ENCODE measurements around the gene REEP6.

Gene REEP6

GRCh38 chr19:1450735-1451731, 39.9 kb upstream of the REEP6 start:
- H3K9me3 ChIP-seq (ENCODE audit: control insufficient read depth, low read length), result no peaks in the 10 kb centered on the region
- H3K4me1 ChIP-seq (ENCODE audit: control insufficient read depth, insufficient read depth, low read length), result peaks cover 5% of the 10 kb centered on the region
- DNase-seq (ENCODE audit: low read depth), result no peak
- H3K36me3 ChIP-seq (ENCODE audit: control insufficient read depth, insufficient read depth, low read length, severe bottlenecking), result no peaks in the 10 kb centered on the region
- peaks cover 46% of the 10 kb centered on the region for H3K27me3 ChIP-seq (replicated peaks; ENCODE audit: control insufficient read depth, insufficient read depth, low read length)
- H3K4me3 ChIP-seq (ENCODE audit: low read length), result no peak overlapping the region
- no peak overlapping the region for H3K9ac ChIP-seq (ENCODE audit: low read length)

GRCh38 chr19:1451916-1452801, 38.8 kb upstream of the REEP6 start:
- Histone ChIP-seq H3K27me3 (replicated peaks; ENCODE audit: control insufficient read depth, insufficient read depth, low read length) (peaks cover 42% of the 10 kb centered on the region), H3K9me3 (ENCODE audit: control insufficient read depth, low read length) (no peaks in the 10 kb centered on the region), H3K4me3 (ENCODE audit: low read length) (no peak overlapping the region), H3K4me1 (ENCODE audit: control insufficient read depth, insufficient read depth, low read length) (peaks cover 5% of the 10 kb centered on the region), H3K9ac (ENCODE audit: low read length) (no peak overlapping the region), H3K36me3 (ENCODE audit: control insufficient read depth, insufficient read depth, low read length, severe bottlenecking) (no peaks in the 10 kb centered on the region)
- no peak for DNase-seq (ENCODE audit: low read depth)

- Histone ChIP-seq H3K9ac (ENCODE audit: low read length) (no peak overlapping the region), H3K27me3 (replicated peaks; ENCODE audit: control insufficient read depth, insufficient read depth, low read length) (peaks cover 39% of the 10 kb centered on the region), H3K36me3 (ENCODE audit: control insufficient read depth, insufficient read depth, low read length, severe bottlenecking) (no peaks in the 10 kb centered on the region), H3K9me3 (ENCODE audit: control insufficient read depth, low read length) (no peaks in the 10 kb centered on the region), H3K4me1 (ENCODE audit: control insufficient read depth, insufficient read depth, low read length) (peaks cover 5% of the 10 kb centered on the region), H3K4me3 (ENCODE audit: low read length) (no peak overlapping the region)
- DNase-seq (ENCODE audit: low read depth), result no peak
These were observed 38.0 kb upstream of the REEP6 start for GRCh38 chr19:1452802-1453524.

- no peaks in the 10 kb centered on the region for H3K36me3 ChIP-seq (ENCODE audit: control insufficient read depth, insufficient read depth, low read length, severe bottlenecking)
- no peak for DNase-seq (ENCODE audit: low read depth)
- peaks cover 5% of the 10 kb centered on the region for H3K4me1 ChIP-seq (ENCODE audit: control insufficient read depth, insufficient read depth, low read length)
- H3K27me3 ChIP-seq (replicated peaks; ENCODE audit: control insufficient read depth, insufficient read depth, low read length), result peaks cover 42% of the 10 kb centered on the region
- no peak overlapping the region for H3K9ac ChIP-seq (ENCODE audit: low read length)
- no peaks in the 10 kb centered on the region for H3K9me3 ChIP-seq (ENCODE audit: control insufficient read depth, low read length)
- H3K4me3 ChIP-seq (ENCODE audit: low read length), result no peak overlapping the region
These were observed 37.2 kb upstream of the REEP6 start for GRCh38 chr19:1453525-1454364.

GRCh38 chr19:1455002-1455335, 36.0 kb upstream of the REEP6 start:
- Histone ChIP-seq H3K9ac (ENCODE audit: low read length) (no peak overlapping the region), H3K4me3 (ENCODE audit: low read length) (no peak overlapping the region), H3K27me3 (replicated peaks; ENCODE audit: control insufficient read depth, insufficient read depth, low read length) (peaks cover 34% of the 10 kb centered on the region), H3K36me3 (ENCODE audit: control insufficient read depth, insufficient read depth, low read length, severe bottlenecking) (no peaks in the 10 kb centered on the region), H3K4me1 (ENCODE audit: control insufficient read depth, insufficient read depth, low read length) (peaks cover 5% of the 10 kb centered on the region), H3K9me3 (ENCODE audit: control insufficient read depth, low read length) (no peaks in the 10 kb centered on the region)
- DNase-seq (ENCODE audit: low read depth), result no peak

GRCh38 chr19:1455336-1456120, 35.5 kb upstream of the REEP6 start:
- H3K9me3 ChIP-seq (ENCODE audit: control insufficient read depth, low read length), result no peaks in the 10 kb centered on the region
- peaks cover 28% of the 10 kb centered on the region for H3K27me3 ChIP-seq (replicated peaks; ENCODE audit: control insufficient read depth, insufficient read depth, low read length)
- H3K36me3 ChIP-seq (ENCODE audit: control insufficient read depth, insufficient read depth, low read length, severe bottlenecking), result no peaks in the 10 kb centered on the region
- no peak overlapping the region for H3K9ac ChIP-seq (ENCODE audit: low read length)
- peaks cover 5% of the 10 kb centered on the region for H3K4me1 ChIP-seq (ENCODE audit: control insufficient read depth, insufficient read depth, low read length)
- peak; percentile 63 for DNase-seq (ENCODE audit: low read depth)
- H3K4me3 ChIP-seq (ENCODE audit: low read length), result no peak overlapping the region

GRCh38 chr19:1456121-1456900, 34.7 kb upstream of the REEP6 start:
- no peak for DNase-seq (ENCODE audit: low read depth)
- Histone ChIP-seq H3K4me1 (ENCODE audit: control insufficient read depth, insufficient read depth, low read length) (peaks cover 5% of the 10 kb centered on the region), H3K9ac (ENCODE audit: low read length) (no peak overlapping the region), H3K27me3 (replicated peaks; ENCODE audit: control insufficient read depth, insufficient read depth, low read length) (peaks cover 21% of the 10 kb centered on the region), H3K36me3 (ENCODE audit: control insufficient read depth, insufficient read depth, low read length, severe bottlenecking) (peaks cover 6% of the 10 kb centered on the region), H3K9me3 (ENCODE audit: control insufficient read depth, low read length) (no peaks in the 10 kb centered on the region), H3K4me3 (ENCODE audit: low read length) (no peak overlapping the region)

- Histone ChIP-seq H3K9me3 (ENCODE audit: control insufficient read depth, low read length) (no peaks in the 10 kb centered on the region), H3K4me3 (ENCODE audit: low read length) (no peak overlapping the region), H3K9ac (ENCODE audit: low read length) (no peak overlapping the region), H3K4me1 (ENCODE audit: control insufficient read depth, insufficient read depth, low read length) (peaks cover 5% of the 10 kb centered on the region), H3K27me3 (replicated peaks; ENCODE audit: control insufficient read depth, insufficient read depth, low read length) (peaks cover 16% of the 10 kb centered on the region), H3K36me3 (ENCODE audit: control insufficient read depth, insufficient read depth, low read length, severe bottlenecking) (peaks cover 6% of the 10 kb centered on the region)
- no peak for DNase-seq (ENCODE audit: low read depth)
These were observed 33.8 kb upstream of the REEP6 start for GRCh38 chr19:1457031-1457739.

GRCh38 chr19:1457892-1458291, 33.1 kb upstream of the REEP6 start:
- Histone ChIP-seq H3K4me1 (ENCODE audit: control insufficient read depth, insufficient read depth, low read length) (peaks cover 5% of the 10 kb centered on the region), H3K27me3 (replicated peaks; ENCODE audit: control insufficient read depth, insufficient read depth, low read length) (peaks cover 9% of the 10 kb centered on the region), H3K4me3 (ENCODE audit: low read length) (no peak overlapping the region), H3K36me3 (ENCODE audit: control insufficient read depth, insufficient read depth, low read length, severe bottlenecking) (peaks cover 6% of the 10 kb centered on the region), H3K9me3 (ENCODE audit: control insufficient read depth, low read length) (no peaks in the 10 kb centered on the region), H3K9ac (ENCODE audit: low read length) (no peak overlapping the region)
- no peak for DNase-seq (ENCODE audit: low read depth)

All from adipocyte (in vitro differentiated cells).